Ovary (tissue), 3 donors: ENCODE data around the gene ATF6.

ENCODE experiments used
- EP300 ChIP-seq: sonication (generic); formaldehyde crosslinking; IDR thresholded peaks from one replicate; pipeline ENCODE4 v1.6.1; 2017; ENCODE audit warnings: antibody characterized with exemption
- POLR2A ChIP-seq: fragments of 450-650 bp; IDR thresholded peaks from one replicate; pipeline ENCODE4 v1.6.1; 2017; ENCODE audit warnings: antibody characterized with exemption, mild to moderate bottlenecking, moderate library complexity
- TF ChIP-seq, protein P1 (sequence below), 3 donors: fragments of 450-650 bp in 2 of 3; fragments of 200-600 bp in 1 of 3; IDR thresholded peaks; one replicate each; pipeline versions ENCODE4 v1.5.1 to v1.8.0; 2016 to 2022; ENCODE audit warnings: antibody characterized with exemption in 3 of 3, mild to moderate bottlenecking in 1 of 3
- donor health status: DM: no; HTN: no; CAD: no.

GRCh38 chr1:161932668-161933067 lies 166.5 kb downstream of the ATF6 start:
- TF ChIP-seq, protein P1, sequence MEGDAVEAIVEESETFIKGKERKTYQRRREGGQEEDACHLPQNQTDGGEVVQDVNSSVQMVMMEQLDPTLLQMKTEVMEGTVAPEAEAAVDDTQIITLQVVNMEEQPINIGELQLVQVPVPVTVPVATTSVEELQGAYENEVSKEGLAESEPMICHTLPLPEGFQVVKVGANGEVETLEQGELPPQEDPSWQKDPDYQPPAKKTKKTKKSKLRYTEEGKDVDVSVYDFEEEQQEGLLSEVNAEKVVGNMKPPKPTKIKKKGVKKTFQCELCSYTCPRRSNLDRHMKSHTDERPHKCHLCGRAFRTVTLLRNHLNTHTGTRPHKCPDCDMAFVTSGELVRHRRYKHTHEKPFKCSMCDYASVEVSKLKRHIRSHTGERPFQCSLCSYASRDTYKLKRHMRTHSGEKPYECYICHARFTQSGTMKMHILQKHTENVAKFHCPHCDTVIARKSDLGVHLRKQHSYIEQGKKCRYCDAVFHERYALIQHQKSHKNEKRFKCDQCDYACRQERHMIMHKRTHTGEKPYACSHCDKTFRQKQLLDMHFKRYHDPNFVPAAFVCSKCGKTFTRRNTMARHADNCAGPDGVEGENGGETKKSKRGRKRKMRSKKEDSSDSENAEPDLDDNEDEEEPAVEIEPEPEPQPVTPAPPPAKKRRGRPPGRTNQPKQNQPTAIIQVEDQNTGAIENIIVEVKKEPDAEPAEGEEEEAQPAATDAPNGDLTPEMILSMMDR (IDR thresholded peaks at IDR 0.05): no peak
- no peak for TF ChIP-seq POLR2A
- TF ChIP-seq EP300: no peak
